Esophagus squamous epithelium (tissue), 5 donors: ENCODE measurements around the gene CCSAP. TPM values are rescaled to one million over a fixed set of nuclear protein-coding genes. Genes with fewer than 3 reads are reported as not detected.
"Not testable (repeated sequence)": the region's sequence is repeated elsewhere in the genome, so short reads cannot be mapped to it uniquely, and the experiment has no call there.

Experiments used
- DNase-seq: peaks from one replicate; lab custom pipeline; 2025; lab: John Stamatoyannopoulos, UW
- H3K27ac ChIP-seq, 4 donors: fragments of 200-600 bp; sonication (generic); one replicate each; pipeline ENCODE4 v1.5.1; 2016 to 2019; ENCODE audit warnings: mild to moderate bottlenecking in 1 of 4
- H3K27me3 ChIP-seq, 4 donors: fragments of 200-600 bp; sonication (generic); 1 replicate in 3 of 4; 2 replicates in 1 of 4; pipeline versions ENCODE4 v1.5.1 to v1.6.0; 2017 to 2021; ENCODE audit warnings: antibody characterized with exemption in 1 of 4
- H3K36me3 ChIP-seq, 3 donors: fragments of 200-600 bp; sonication (generic); one replicate each; pipeline ENCODE4 v1.5.1; 2016 to 2019
- H3K4me1 ChIP-seq, 3 donors: fragments of 200-600 bp; sonication (generic); one replicate each; pipeline ENCODE4 v1.5.1; 2017 to 2019
- H3K4me3 ChIP-seq, 4 donors: fragments of 200-600 bp; sonication (generic); 1 replicate in 3 of 4; 2 replicates in 1 of 4; pipeline ENCODE4 v1.5.1; 2016 to 2019; ENCODE audit warnings: mild to moderate bottlenecking in 2 of 4, moderate library complexity in 1 of 4
- H3K9me3 ChIP-seq, 3 donors: fragments of 200-600 bp; sonication (generic); one replicate each; pipeline ENCODE4 v1.5.1; 2016 to 2019
- POLR2A ChIP-seq, 4 donors: fragments of 450-650 bp; IDR thresholded peaks; one replicate each; pipeline ENCODE4 v1.6.1; 2017; ENCODE audit warnings: antibody characterized with exemption in 4 of 4, mild to moderate bottlenecking in 4 of 4, moderate library complexity in 3 of 4
- WGBS, 2 donors: methylation state at CpG; one replicate each; pipeline ENCODE4 v1.1.5; 2018; 5-methylcytosine and 5-hydroxymethylcytosine counted together
- intact Hi-C: fragments of 100-400 bp; cut with DNase I; formaldehyde crosslinking; loops from one replicate; pipeline ENCODE4 v1.15.0; 2022
- total RNA-seq, 4 donors: library from RNA; depleted of rRNA; stranded (reverse); fragments of >200 nt; gene quantifications; one replicate each; pipeline ENCODE4 v1.1.0, GENCODE V29; 2016
- TF ChIP-seq, protein P1 (sequence below), 6 experiments: fragments of 450-650 bp in 4 of 6; fragments of 200-600 bp in 2 of 6; sonication (generic) in 2 of 6; IDR thresholded peaks; one replicate each; pipeline ENCODE4 v1.5.1; 2016 to 2019; ENCODE audit warnings: antibody characterized with exemption in 6 of 6, mild to moderate bottlenecking in 4 of 6, moderate library complexity in 4 of 6
- donor health status: DM: yes; HTN: yes; CAD: no.

CCSAP gene
- total RNA-seq, 4 donors from 2014 or later: 1.6 to 5.3 (median 4.5) TPM

DNA sequence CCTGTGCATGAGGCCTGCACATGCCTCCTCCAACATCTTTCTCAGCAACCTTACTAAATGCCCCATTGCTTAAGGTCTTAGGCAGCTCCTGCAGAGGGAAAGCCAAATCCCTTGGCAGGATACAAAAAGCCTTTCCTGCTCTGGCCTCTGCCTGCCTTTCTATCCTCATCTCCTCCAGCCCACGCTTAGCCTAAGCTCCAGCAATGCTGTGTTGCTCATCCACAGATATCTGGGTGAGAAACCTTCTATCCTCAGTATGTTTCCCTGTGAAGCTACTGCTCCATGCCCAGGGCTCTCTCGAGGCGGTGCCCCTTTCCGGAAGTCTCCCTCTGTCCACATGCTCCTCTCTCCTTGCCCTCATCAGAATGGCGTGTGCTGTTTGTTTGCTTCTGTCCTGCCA lies 37.0 kb upstream of the CCSAP start:
- DNase-seq: no peak
- 64% methylated on average over 2 to 5 of the region's 5 CpGs for WGBS, 2 donors
- Histone ChIP-seq H3K36me3 (no peaks in the 10 kb centered on the region), H3K9me3 (no peaks in the 10 kb centered on the region), H3K27me3 (peaks cover 0 to 28% (median 0%) of the 10 kb centered on the region in 4 donors), H3K4me1 (no peaks in the 10 kb centered on the region), H3K27ac (no peak overlapping the region), H3K4me3 (no peak overlapping the region)
- no peak for TF ChIP-seq POLR2A (IDR thresholded peaks at IDR 0.05)
- TF ChIP-seq, protein P1, sequence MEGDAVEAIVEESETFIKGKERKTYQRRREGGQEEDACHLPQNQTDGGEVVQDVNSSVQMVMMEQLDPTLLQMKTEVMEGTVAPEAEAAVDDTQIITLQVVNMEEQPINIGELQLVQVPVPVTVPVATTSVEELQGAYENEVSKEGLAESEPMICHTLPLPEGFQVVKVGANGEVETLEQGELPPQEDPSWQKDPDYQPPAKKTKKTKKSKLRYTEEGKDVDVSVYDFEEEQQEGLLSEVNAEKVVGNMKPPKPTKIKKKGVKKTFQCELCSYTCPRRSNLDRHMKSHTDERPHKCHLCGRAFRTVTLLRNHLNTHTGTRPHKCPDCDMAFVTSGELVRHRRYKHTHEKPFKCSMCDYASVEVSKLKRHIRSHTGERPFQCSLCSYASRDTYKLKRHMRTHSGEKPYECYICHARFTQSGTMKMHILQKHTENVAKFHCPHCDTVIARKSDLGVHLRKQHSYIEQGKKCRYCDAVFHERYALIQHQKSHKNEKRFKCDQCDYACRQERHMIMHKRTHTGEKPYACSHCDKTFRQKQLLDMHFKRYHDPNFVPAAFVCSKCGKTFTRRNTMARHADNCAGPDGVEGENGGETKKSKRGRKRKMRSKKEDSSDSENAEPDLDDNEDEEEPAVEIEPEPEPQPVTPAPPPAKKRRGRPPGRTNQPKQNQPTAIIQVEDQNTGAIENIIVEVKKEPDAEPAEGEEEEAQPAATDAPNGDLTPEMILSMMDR (IDR thresholded peaks at IDR 0.05): no peak
- intact Hi-C loops: no loop called here

- H3K4me3 ChIP-seq: no peak overlapping the region
- no peak for TF ChIP-seq POLR2A (IDR thresholded peaks at IDR 0.05)
- TF ChIP-seq, protein P1 (IDR thresholded peaks at IDR 0.05): no peak
- H3K4me1 ChIP-seq: no peaks in the 10 kb centered on the region
- no peaks in the 10 kb centered on the region for H3K36me3 ChIP-seq
- H3K27me3 ChIP-seq: peaks cover 0 to 36% (median 0%) of the 10 kb centered on the region in 4 donors
- DNase-seq: no peak
- intact Hi-C loops: no loop called here
- H3K9me3 ChIP-seq: no peaks in the 10 kb centered on the region
- 60 to 69% methylated on average over 7 of the region's 7 CpGs for WGBS, 2 donors
- H3K27ac ChIP-seq: no peak overlapping the region
Observed at GRCh38 chr1:229378586-229379367, 35.9 kb upstream of the CCSAP start.

DNA sequence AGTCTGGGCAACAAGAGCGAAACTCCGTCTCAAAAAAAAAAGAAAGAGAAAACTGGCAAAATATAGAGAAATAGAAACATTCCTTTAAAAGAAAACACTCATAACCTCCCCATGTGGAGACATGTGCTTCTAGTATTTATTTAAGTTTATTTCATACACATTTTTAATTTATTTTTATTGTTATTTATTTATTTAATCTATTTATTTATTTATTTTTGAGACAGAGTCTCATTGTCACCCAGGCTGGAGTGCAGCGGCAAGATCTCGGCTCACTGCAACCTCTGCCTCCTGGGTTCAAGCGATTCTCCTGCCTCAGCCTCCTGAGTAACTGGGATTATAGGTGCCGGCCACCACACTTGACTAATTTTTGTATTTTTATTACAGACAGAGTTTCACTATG lies 35.2 kb upstream of the CCSAP start:
- H3K4me1 ChIP-seq, H3K36me3 ChIP-seq, H3K27ac ChIP-seq, H3K9me3 ChIP-seq, H3K4me3 ChIP-seq, DNase-seq, intact Hi-C loops: not testable (repeated sequence)
- peaks cover 0 to 35% (median 0%) of the 10 kb centered on the region in 4 donors for H3K27me3 ChIP-seq
- WGBS, 2 donors: 90 to 95% methylated on average over 6 of the region's 6 CpGs

DNA sequence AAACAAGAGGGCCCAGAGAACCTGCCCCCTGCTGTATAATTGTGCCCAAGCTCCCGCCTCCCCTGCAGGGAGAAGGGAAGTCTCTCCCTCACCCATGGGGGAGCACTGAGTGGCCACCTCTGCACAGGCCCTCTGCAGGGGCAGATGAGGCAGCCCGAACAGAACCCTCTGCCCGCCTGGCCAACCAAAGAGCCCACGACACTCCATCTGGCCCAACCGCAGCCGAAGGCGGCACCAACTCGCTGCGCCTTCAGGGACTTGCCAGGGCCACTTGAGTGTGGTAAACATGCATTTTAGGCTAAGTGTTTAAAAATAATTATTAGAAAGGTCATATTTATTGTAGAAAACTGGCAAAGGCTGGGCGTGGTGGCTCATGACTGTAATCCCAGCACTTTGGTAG lies 34.6 kb upstream of the CCSAP start:
- WGBS, 2 donors: 80 to 100% methylated on average over 1 to 6 of the region's 10 CpGs
- H3K4me3 ChIP-seq: no peak overlapping the region
- no peaks in the 10 kb centered on the region for H3K9me3 ChIP-seq
- H3K27ac ChIP-seq: no peak overlapping the region
- H3K27me3 ChIP-seq: peaks cover 0 to 38% (median 0%) of the 10 kb centered on the region in 4 donors
- TF ChIP-seq, protein P1 (IDR thresholded peaks at IDR 0.05): no peak
- TF ChIP-seq POLR2A (IDR thresholded peaks at IDR 0.05): no peak
- H3K4me1 ChIP-seq: no peaks in the 10 kb centered on the region
- no peak for DNase-seq
- H3K36me3 ChIP-seq: no peaks in the 10 kb centered on the region
- intact Hi-C loops: no loop called here

DNA sequence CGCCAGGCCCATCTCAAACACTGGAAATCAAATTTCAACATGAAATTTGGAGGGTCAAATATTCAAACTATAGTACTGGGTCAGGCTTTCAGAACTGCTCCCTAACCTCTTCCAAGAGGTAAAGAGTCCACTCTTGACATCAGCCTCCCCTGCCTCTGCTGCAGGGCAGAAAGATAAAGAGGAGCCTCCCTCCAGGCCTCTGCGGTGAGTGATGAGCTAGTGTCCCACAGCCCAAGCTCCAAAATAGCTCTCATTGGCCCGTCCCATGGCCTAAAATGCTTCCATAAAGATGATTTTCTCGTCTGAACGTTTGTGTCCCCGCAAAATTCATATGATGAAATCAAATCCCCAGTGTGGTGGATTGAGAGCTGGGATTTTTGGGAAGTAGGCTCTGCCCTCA lies 33.7 kb upstream of the CCSAP start:
- TF ChIP-seq, protein P1 (IDR thresholded peaks at IDR 0.05): no peak
- no peak for TF ChIP-seq POLR2A (IDR thresholded peaks at IDR 0.05)
- Histone ChIP-seq H3K4me3 (no peak overlapping the region), H3K36me3 (no peaks in the 10 kb centered on the region), H3K4me1 (no peaks in the 10 kb centered on the region), H3K27ac (no peak overlapping the region), H3K9me3 (no peaks in the 10 kb centered on the region), H3K27me3 (peaks cover 0 to 34% (median 0%) of the 10 kb centered on the region in 4 donors)
- WGBS, 2 donors: 77 to 91% methylated on average over 6 of the region's 6 CpGs
- intact Hi-C loops: no loop called here
- no peak for DNase-seq
